ENCODE data around the gene RBPMS2. TPM values are rescaled to one million over a fixed set of nuclear protein-coding genes. Genes with fewer than 3 reads are reported as not detected.

RBPMS2 gene
- total and polyA plus RNA-seq, 2 of the 8 experiments (the other 6 are each of a cell fraction or from before 2014, with no cell fraction given): 55.8 to 238 TPM

- TF ChIP-seq RAD21 (IDR thresholded peaks at IDR 0.05 in 1 of 2, conservative IDR thresholded peaks at IDR 0.05 in 1 of 2; ENCODE audit: low read depth in 2 of 2, low read length in 2 of 2): no peak
- TF ChIP-seq MAFK (IDR thresholded peaks at IDR 0.05; ENCODE audit: low read depth, low read length): no peak
- TF ChIP-seq CHD7 (IDR thresholded peaks at IDR 0.05; ENCODE audit: insufficient replicate concordance, low read length): peak; percentile 49
- no peak for TF ChIP-seq YY1 (IDR thresholded peaks at IDR 0.05; ENCODE audit: low read depth, low read length)
- peak; percentile 60 for TF ChIP-seq TAF7 (optimal IDR thresholded peaks at IDR 0.05; ENCODE audit: borderline replicate concordance, low read depth, low read length)
- no peak for TF ChIP-seq BRCA1 (IDR thresholded peaks at IDR 0.05; ENCODE audit: low read depth, low read length)
Observed at GRCh38 chr15:64701051-64701450, 74.3 kb downstream of the RBPMS2 start (continued).

All from H1 (cell line).